ENCODE measurements around the gene RPL5. TPM values are rescaled to one million over a fixed set of nuclear protein-coding genes. Genes with fewer than 3 reads are reported as not detected.
A peak's percentile ranks its signal among the peaks of the same experiment; 100 is the strongest.

RPL5 gene
- total RNA-seq, 1 experiment from 2014 or later, result 878 TPM

- DNase-seq (ENCODE audit: low read depth), result peak; percentile 42
Measured at GRCh38 chr1:92820024-92820423, 11.8 kb upstream of the RPL5 start.

- DNase-seq (ENCODE audit: low read depth), result peak; percentile 48
Measured at GRCh38 chr1:92820551-92820950, 11.3 kb upstream of the RPL5 start.

DNA sequence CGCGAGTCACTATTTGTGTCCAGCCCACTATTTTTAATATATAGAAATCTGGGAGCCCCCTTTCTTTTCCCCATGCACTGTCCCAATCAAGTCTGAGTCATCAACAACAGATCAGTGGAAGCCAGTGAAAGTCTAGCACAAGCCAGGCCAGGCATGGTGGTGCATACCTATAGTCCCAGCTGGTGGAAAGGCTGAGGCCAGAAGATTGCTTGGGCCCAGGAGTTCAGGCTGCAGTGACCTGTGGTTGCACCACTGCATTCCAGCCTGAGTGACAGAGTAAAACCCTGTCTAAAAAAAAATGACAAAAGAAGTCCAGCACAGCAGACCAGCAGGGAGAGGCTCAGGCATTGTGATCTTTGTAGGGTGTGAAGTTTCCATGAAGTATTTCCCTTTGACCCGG is 9.0 kb upstream of the RPL5 start:
- DNase-seq (ENCODE audit: low read depth), result peak; percentile 87

DNA sequence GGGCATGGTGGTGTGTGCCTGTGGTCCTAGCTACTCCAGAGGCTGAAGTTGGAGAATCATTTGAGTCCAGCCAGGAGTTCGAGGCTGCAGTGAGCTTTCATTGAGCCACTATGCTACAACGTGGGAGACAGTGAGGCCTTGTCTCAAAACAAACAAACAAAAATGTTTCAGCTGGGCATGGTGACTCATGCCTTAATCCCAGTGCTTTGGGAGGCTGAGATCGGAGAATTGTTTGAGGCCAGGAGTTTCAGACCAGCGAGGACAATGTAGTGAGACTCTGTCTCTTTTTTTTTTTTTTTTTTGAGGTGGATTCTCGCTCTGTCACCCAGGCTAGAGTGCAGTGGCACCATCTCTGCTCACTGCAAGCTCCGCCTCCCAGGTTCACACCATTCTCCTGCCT is 5.0 kb upstream of the RPL5 start:
- peak; percentile 70 for DNase-seq (ENCODE audit: low read depth)

DNA sequence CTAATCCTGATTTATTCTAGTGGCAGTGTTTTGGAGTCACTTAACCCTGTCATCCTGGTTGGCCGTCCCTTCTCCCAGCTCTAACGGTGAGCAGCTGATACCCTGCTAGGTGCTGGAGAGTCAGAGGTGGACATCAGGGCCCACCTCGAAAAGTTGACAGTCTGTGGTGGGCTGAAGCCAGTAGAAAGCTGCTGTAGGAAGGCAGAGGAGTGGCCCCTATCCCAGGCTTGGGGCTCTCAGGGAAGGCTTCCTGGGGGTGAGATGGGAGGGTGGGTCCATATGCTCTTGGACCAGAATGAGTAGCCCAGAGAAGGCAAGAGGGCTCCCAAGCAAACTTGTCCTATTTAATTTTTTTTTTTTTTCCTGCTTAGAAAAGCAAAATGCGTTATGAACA is 475 bp upstream of the RPL5 start:
- DNase-seq (ENCODE audit: low read depth), result no peak

DNA sequence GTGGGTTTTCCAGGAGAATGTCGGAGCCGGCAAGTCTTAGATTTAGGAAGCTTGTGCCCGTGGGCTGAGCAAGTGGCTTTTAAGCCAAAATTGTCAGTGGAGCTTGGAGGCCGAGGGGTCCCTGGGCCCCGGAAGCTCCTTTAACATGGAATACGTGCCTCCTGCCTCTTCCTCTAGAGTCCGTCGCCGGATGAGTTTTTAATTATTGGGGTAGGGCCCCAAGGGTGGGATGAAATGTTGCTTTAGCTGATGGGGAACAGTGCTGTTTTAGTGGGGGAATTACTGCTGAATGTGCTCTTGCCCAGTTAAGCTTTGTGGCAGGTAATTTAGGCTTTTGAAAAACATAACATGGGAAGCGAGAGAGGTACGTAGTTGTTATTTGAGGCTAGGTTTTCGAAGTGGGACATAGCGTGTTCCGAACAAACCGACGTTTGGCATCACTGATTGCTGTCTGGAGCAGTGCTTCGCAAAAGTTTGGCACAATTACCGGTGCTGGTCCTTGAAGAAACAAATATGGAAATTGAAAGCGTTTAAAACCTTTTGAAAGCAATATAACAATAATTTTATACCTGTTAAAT is 786 bp downstream of the RPL5 start:
- DNase-seq (ENCODE audit: low read depth), result no peak

- no peak for DNase-seq (ENCODE audit: low read depth)
Measured at GRCh38 chr1:92833840-92834239, 2.0 kb downstream of the RPL5 start.

- no peak for DNase-seq (ENCODE audit: low read depth)
Measured at GRCh38 chr1:92834617-92835016, 2.8 kb downstream of the RPL5 start.

DNA sequence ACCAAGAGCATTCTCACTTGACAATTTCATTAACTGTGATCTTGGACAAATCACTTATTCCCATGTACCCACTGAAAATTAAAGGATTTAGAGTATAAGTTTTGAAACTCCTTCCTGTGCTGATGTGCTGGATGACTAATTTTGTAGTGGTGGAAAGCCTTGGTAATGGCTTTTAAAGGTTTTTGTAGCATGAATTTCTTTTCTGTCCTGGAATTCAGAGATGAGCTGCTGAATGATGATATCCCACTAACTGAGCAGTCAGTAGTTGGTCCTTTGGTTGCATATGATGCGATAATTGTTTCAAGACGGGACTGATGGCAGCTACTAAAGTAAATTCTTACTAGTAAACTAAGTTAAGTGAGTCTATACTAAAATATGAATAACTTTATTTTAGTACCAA is 5.2 kb downstream of the RPL5 start:
- no peak for DNase-seq (ENCODE audit: low read depth)

DNA sequence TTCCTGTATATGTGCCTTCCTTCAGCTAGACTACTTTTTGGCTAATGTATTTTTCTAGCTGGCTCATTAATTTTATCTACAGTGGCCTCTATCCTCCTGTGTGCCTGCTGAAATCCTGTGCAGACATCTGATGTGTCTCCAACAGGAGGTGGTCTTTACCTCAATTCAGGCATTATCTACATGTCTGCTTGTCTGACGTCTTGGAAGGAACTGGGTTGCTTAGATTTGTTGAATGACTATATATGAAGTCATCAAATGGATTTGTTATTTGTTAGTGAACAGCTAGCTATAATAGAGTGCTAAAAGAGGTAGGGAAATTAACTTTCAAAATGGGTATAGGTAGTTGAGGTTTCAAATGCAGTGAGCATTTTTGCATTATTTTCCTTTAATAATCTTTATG is 6.7 kb downstream of the RPL5 start:
- DNase-seq (ENCODE audit: low read depth), result no peak

DNA sequence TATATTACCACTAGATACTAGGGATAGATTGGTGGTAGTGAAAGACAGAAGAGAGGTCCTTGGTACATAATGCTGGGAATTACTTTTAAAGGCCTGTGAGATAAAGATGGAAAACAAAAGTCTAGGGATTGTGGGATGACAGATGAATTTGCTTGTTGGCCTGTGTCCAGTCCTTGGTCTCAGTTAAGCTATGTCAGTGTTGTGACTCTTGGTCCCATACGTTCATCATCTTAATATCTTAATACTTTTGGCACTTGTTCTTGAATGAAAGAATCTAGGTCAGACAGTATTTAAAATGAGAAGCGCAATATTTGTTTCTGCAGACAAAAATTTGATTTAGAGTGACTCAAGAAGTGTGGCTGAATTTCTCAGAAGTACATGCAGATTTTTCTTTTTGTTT is 7.6 kb downstream of the RPL5 start:
- no peak for DNase-seq (ENCODE audit: low read depth)

GRCh38 chr1:92840600-92840999 is 8.8 kb downstream of the RPL5 start:
- DNase-seq (ENCODE audit: low read depth), result no peak

DNA sequence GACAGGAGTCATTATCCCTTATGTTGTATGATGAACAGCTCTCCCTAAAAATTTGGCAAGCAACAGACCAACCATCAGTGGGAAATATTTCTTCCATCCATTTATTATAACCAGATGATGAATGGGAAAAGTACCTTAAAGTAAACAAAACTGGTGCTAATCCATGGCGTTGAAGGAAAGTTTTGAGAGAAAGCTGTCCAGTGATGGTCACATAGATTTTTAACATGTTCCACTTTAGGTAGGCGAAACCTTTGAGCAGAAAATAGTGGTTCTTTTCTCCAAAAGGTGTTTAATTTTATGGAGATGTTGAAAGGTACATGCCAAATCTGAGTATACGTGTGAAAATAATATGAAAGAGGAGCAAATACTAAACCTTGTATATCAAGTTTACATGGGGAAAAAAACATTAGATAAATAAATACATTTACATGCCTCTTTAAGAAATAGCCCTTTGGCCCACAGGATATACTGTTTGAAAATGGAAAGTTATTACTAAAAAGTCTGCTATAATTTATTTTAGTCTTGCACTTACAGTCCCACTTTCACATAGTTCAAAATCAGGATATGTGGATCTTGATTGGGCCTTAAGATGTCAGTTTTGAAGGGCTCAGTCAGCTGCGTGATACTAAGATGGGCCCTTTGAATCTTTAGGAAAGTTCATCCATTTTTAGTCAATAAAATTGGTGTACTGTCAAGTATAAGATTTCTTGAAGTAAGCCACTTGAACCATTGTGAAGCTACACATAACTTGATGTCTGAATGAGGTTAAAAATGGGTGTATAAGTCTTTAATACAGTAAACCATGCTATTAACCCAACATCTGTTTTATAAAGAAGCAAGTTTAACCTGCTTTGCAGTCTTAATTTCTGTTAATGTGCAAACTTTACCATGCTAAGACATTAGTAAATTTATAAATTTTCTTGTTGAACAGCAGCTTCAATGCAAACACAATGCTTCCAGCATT is 10.5 kb downstream of the RPL5 start:
- no peak for DNase-seq (ENCODE audit: low read depth)

DNA sequence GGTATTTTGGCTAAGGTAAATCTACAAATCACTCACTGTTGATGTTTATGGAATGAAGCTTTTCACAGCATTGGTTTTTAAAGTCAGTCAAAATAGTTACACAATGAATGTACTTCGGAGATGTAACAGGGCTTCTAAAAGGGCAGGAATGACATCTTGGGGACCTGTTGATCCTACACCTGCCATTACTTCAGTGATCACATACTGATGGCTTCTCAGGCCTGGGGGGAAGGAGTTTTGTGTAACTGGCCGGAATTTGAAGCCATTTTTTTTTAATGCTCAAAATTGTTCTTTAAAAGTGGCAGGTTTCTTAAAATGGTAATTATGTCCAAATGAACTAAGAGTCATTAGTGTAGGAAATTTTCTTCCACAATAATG is 11.2 kb downstream of the RPL5 start:
- no peak for DNase-seq (ENCODE audit: low read depth)

GRCh38 chr1:92843429-92844352 is 11.9 kb downstream of the RPL5 start:
- DNase-seq (ENCODE audit: low read depth), result no peak

DNA sequence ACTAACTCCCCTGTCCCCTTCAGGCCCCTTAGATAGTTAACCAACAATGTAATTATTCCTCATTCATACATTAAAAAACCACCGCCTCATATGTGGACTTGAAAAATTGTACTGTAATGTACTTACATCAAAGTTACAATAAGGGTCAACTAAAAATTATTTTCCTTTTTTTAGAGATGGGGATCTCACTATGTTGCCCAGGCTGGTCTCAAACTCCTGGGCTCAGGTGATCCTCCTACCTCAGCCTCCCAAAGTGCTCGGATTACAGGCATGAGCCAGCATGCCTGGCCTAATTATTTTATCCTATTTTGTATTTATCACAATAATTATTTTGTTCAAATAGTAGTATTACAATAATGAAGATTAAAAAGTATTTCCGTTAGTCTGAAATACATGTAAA is 12.6 kb downstream of the RPL5 start:
- DNase-seq (ENCODE audit: low read depth), result no peak

DNA sequence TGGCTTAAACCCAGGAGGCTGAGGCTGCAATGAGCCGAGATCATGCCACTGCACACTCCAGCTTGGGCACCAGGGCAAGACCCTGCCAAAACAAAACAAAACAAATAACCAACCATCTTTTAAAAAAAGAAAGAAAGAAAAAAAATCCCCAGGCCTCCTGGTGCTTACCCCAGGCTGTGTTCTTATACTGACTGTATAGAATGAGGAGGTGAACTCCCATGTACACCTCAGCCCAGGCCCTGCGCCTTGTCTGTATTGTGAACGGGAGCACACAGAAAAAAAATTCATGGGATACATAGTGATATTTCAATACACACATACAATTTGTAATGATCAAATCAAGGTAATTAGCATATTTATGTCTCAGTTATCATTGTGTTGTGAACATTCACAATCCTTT is 14.1 kb downstream of the RPL5 start:
- no peak for DNase-seq (ENCODE audit: low read depth)

GRCh38 chr1:92848201-92848600 is 16.4 kb downstream of the RPL5 start:
- no peak for DNase-seq (ENCODE audit: low read depth)

DNA sequence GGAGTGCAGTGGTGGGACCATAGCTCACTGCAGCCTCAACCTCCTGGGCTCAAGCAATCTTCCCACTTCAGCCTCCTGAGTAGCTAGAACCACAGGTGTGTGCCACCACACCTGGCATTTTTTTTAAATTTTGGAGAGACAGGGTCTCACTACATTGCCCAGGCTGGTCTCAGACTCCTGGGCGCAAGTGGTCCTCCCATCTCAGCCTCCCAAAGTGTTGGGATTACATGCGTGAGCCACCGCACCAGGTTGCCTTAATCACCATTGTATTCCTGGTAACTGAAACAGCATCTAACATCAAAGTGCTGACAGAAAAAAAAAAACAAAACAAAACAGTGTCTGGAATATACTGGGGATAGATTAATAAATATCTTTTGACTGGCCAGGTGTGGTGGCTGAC is 18.2 kb downstream of the RPL5 start:
- no peak for DNase-seq (ENCODE audit: low read depth)

- DNase-seq (ENCODE audit: low read depth), result no peak
Measured at GRCh38 chr1:92851729-92852128, 19.9 kb downstream of the RPL5 start.

DNA sequence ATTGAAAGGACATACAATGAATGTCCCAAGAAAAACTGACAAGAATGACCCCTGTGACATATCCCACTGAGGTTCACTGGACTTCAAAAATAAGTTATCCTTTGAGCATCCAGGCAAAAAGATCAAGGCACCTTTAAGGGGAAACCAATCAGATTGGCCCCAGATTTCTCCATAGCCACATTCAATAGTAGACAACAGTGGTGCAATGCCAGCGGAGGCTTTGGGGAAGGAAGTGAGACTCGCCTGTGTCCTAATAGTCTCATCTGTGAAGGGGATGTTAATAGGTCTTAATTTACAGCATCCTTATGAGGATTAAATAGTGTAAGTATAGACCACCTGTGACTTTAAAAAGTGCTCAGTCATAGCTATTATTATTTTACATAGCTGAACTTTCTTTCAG is 21.5 kb downstream of the RPL5 start:
- DNase-seq (ENCODE audit: low read depth), result no peak

DNA sequence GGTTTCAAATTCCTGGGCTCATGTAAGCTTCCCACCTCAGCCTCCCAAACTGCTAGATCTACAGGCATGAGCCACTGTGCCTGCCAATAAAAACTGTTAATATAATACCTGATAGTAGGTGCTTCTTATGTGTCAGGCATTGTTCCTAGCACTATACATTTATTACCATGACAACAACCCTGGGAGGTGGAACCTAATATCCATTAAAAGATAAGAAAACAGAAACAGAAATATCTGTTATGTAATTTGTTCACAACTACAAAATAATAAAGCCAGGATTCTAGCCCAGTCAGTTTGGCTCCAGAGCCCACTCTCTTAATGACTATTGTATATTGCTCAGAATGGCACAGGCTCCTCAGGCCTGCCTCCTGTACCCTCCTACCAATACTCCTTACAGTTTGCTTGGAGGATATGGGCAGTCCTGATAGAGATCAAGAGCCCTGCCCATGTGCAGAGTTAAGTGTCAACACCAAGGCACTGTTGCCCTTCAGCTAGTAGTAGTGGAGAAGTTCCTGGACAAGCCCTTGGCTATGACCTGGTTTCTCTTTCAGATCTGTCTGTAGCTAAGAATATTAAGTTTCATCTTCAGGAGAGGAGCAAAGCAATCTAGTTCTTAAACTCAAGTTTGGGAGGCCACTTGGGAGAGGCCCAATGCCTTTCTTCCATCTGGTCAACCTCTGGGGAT is 22.4 kb downstream of the RPL5 start:
- DNase-seq (ENCODE audit: low read depth), result no peak

Measured in M059J (cell line).